Common myeloid progenitor, CD34-positive (primary cell): ENCODE results near the gene BRCA1.

ENCODE experiments used
- CTCF ChIA-PET: fragments of 350-600 bp; sonication (Branson Sonifier 250); formaldehyde crosslinking; loops from one replicate; lab custom pipeline; 2021; ENCODE audit warnings: antibody characterized with exemption; lab: Charles Lee
- POLR2A ChIA-PET: fragments of 350-600 bp; sonication (Branson Sonifier 250); formaldehyde crosslinking; loops from one replicate; lab custom pipeline; 2021; ENCODE audit warnings: antibody characterized with exemption; lab: Charles Lee
- DNase-seq, 3 donors: peaks; one replicate each; pipeline versions ENCODE4 v3.0.0 to v3.0.0-alpha.2; 2013
- H3K27ac ChIP-seq, 2 experiments: 1 replicate in 1 of 2; 2 replicates in 1 of 2; pipeline ENCODE4 v1.7.0; 2013; ENCODE audit warnings: inconsistent platforms in 2 of 2, low read length in 2 of 2, mild to moderate bottlenecking in 2 of 2, low read depth in 1 of 2, moderate library complexity in 1 of 2; ENCODE audit not compliant: severe bottlenecking in 2 of 2, insufficient read depth in 1 of 2, poor library complexity in 1 of 2
- H3K27me3 ChIP-seq, 5 experiments: replicated peaks in 2 of 5; 1 replicate in 3 of 5; 2 replicates in 2 of 5; pipeline versions ENCODE4 v1.6.1 to v1.7.0; 2013; ENCODE audit warnings: low read length in 4 of 5, mild to moderate bottlenecking in 2 of 5, moderate library complexity in 2 of 5, inconsistent platforms in 1 of 5; ENCODE audit not compliant: insufficient read depth in 5 of 5, control insufficient read depth in 4 of 5
- H3K36me3 ChIP-seq, 4 experiments: 1 replicate in 2 of 4; 2 replicates in 2 of 4; pipeline versions ENCODE4 v1.6.1 to v1.7.0; 2013; ENCODE audit warnings: low read length in 3 of 4, control low read depth in 1 of 4, mild to moderate bottlenecking in 1 of 4; ENCODE audit not compliant: control insufficient read depth in 4 of 4, insufficient read depth in 4 of 4
- H3K4me1 ChIP-seq, 4 experiments: 1 replicate in 3 of 4; 2 replicates in 1 of 4; pipeline versions ENCODE4 v1.6.1 to v1.7.1; 2013; ENCODE audit warnings: low read length in 3 of 4, mild to moderate bottlenecking in 3 of 4, control low read depth in 1 of 4, inconsistent platforms in 1 of 4, moderate library complexity in 1 of 4; ENCODE audit not compliant: control insufficient read depth in 4 of 4, insufficient read depth in 4 of 4; ENCODE audit errors: control extremely low read depth in 1 of 4
- H3K4me3 ChIP-seq, 7 experiments: 1 replicate in 4 of 7; 2 replicates in 3 of 7; pipeline versions ENCODE4 v1.5.1 to v1.7.0; 2013; ENCODE audit warnings: mild to moderate bottlenecking in 7 of 7, low read length in 6 of 7, moderate library complexity in 6 of 7, inconsistent platforms in 2 of 7, low read depth in 2 of 7, control low read depth in 1 of 7; ENCODE audit not compliant: insufficient read depth in 4 of 7, control insufficient read depth in 1 of 7; ENCODE audit errors: extremely low read depth in 1 of 7
- H3K9me3 ChIP-seq, 5 experiments: 1 replicate in 4 of 5; 2 replicates in 1 of 5; pipeline versions ENCODE4 v1.6.1 to v1.7.1; 2013; ENCODE audit warnings: low read length in 4 of 5, mild to moderate bottlenecking in 2 of 5, inconsistent platforms in 1 of 5, low read depth in 1 of 5, moderate library complexity in 1 of 5; ENCODE audit not compliant: control insufficient read depth in 4 of 5, insufficient read depth in 2 of 5; ENCODE audit errors: control extremely low read depth in 1 of 5
- WGBS: methylation state at CpG from one replicate; pipeline ENCODE4 v1.1.5; 2013; ENCODE audit not compliant: insufficient coverage; 5-methylcytosine and 5-hydroxymethylcytosine counted together

The BRCA1 gene

DNA sequence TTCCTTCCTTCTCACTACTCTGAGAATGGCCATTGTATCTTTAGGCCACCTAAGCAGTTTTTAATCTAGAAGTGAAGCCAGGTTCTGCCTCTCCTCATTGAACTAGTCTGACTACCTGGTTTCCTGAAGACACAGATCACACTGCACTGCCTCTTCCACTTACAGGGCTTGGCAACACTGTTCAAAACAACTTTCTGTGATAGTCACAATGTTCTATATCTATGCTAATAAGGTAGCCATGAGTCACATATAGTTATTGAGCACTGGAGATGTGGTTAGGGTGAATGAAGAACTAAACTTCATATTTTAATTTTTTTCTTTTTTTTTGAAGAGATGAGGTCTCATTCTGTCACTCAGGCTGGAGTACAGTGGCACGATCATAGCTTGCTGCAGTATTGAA lies 73.2 kb downstream of the BRCA1 start:
- H3K27me3 ChIP-seq = no peaks in the 10 kb centered on the region
- no CpG with 5 or more reads among the region's 1 CpG for WGBS
- no peak for DNase-seq
- no peaks in the 10 kb centered on the region for H3K4me1 ChIP-seq
- H3K9me3 ChIP-seq = no peaks in the 10 kb centered on the region
- CTCF ChIA-PET = no interaction called here
- no peak overlapping the region for H3K27ac ChIP-seq
- H3K36me3 ChIP-seq = peaks cover 6 to 61% (median 34%) of the 10 kb centered on the region in 4 experiments
- POLR2A ChIA-PET = no interaction called here
- H3K4me3 ChIP-seq = no peak overlapping the region

GRCh38 chr17:43044024-43044423 lies 81.1 kb downstream of the BRCA1 start:
- H3K9me3 ChIP-seq = no peaks in the 10 kb centered on the region
- H3K4me3 ChIP-seq = no peak overlapping the region
- no peak for DNase-seq
- H3K27me3 ChIP-seq = no peaks in the 10 kb centered on the region
- no peaks in the 10 kb centered on the region for H3K4me1 ChIP-seq
- H3K36me3 ChIP-seq = peaks cover 11 to 41% (median 13%) of the 10 kb centered on the region in 4 experiments
- ChIA-PET POLR2A (no interaction called here), CTCF (no interaction called here)
- H3K27ac ChIP-seq = no peak overlapping the region
- WGBS = 100% methylated on average over 1 of the region's 4 CpGs

DNA sequence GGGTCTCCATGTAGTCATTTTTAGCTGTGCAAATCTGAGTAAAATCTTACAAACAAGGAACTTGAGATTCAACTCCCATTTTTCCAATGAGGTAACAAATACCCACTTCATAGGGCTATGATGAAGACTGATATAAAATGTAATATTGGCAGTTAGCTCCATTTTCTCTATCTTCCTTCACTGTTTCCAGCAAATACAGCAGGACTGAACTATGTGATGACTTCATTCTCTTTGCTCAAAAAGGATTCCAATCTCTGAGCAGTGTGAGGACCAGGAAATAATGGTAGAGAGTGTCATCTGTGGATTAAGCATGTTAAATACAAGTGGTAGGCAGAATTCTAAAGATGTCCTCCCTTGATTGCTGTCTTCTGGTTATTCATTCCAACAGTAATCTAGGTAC lies 81.9 kb downstream of the BRCA1 start:
- DNase-seq = no peak
- H3K4me3 ChIP-seq = no peak overlapping the region
- ChIA-PET CTCF (interaction anchor here (0.6 to 1.5 kb wide), 2 partner anchors 20 to 31 kb away, joined by 3 to 4 read pairs; no protein-coding TSS in a partner anchor), POLR2A (interaction anchor here (0.5 to 1.2 kb wide), 2 partner anchors 45 to 415 kb away, joined by 3 read pairs; partner anchors contain the start of gene RPL27)
- H3K27me3 ChIP-seq = no peaks in the 10 kb centered on the region
- no peaks in the 10 kb centered on the region for H3K9me3 ChIP-seq
- no peak overlapping the region for H3K27ac ChIP-seq
- no peaks in the 10 kb centered on the region for H3K4me1 ChIP-seq
- peaks cover 6 to 36% (median 11%) of the 10 kb centered on the region in 4 experiments for H3K36me3 ChIP-seq

DNA sequence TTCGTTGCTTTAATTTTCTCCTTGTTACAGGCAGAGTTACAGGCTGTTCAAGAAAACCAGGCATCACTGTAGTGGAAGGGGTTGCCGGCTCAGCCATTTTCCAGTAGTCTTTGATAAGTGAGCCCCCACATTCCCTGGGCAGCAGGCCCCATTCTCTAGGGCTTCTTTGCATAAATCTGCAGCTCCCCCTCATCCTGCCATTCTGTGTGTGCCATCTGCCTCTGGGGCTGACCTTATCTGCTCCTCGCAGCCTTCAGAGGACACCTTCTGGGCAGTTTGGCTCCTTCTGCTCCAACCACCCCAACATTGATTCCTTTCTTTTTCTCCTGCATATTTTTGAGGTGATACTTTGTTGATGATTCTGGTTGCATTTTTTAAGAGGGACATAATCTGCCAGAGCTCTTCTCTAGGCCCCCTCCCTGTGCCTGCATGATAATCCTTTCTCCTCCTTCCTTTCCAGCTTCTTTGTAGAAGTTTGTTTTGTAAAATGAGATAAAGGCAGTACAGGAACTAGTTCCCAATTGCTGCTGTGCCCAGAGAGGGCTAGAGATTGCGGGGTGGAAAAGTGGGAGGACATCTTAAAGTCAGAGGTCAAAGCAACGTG lies 83.0 kb downstream of the BRCA1 start:
- no peak overlapping the region for H3K27ac ChIP-seq
- DNase-seq = peak in 1 of 3 donors; percentile 31
- no peak overlapping the region for H3K4me3 ChIP-seq
- WGBS = 98% methylated on average over 5 of the region's 5 CpGs
- ChIA-PET CTCF (interaction anchor here (0.9 to 2.1 kb wide), 4 partner anchors 11 to 442 kb away, joined by 3 to 4 read pairs (median 4); partner anchors contain the start of gene DHX8), POLR2A (interaction anchor here (1.2 kb wide), 1 partner anchor 44 kb away, joined by 3 read pairs; the partner anchor contains the start of gene RPL27)
- no peaks in the 10 kb centered on the region for H3K9me3 ChIP-seq
- no peaks in the 10 kb centered on the region for H3K27me3 ChIP-seq
- H3K36me3 ChIP-seq = peaks cover 0 to 31% (median 8%) of the 10 kb centered on the region in 4 experiments
- no peaks in the 10 kb centered on the region for H3K4me1 ChIP-seq

DNA sequence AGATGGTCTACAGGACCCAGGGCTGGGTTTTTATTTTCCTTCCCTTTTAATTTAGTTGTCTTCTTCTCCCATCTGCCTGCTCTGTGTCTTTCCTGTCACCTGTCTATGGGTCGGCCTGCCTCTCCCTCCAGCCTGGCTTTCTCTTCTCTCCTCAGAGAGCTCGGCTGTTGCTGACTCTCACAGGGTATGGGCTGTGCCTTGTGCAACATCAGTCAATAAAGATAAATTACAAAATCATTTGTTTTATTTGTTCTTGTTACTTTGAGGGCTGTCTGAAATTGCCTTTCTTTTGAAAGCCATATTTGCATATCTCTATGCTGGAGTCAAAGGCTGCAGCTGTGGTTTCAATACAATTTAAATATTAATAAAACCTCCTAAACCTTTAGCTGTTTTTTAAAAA lies 84.5 kb downstream of the BRCA1 start:
- POLR2A ChIA-PET = no interaction called here
- Histone ChIP-seq H3K27me3 (no peaks in the 10 kb centered on the region), H3K9me3 (no peaks in the 10 kb centered on the region), H3K4me3 (no peak overlapping the region), H3K27ac (no peak overlapping the region), H3K4me1 (no peaks in the 10 kb centered on the region), H3K36me3 (peaks cover 0 to 28% (median 5%) of the 10 kb centered on the region in 4 experiments)
- DNase-seq = no peak
- CTCF ChIA-PET = interaction anchor here (2.1 kb wide), 1 partner anchor 9 kb away, joined by 4 read pairs; no protein-coding TSS in a partner anchor
- WGBS = no CpG with 5 or more reads among the region's 2 CpGs

DNA sequence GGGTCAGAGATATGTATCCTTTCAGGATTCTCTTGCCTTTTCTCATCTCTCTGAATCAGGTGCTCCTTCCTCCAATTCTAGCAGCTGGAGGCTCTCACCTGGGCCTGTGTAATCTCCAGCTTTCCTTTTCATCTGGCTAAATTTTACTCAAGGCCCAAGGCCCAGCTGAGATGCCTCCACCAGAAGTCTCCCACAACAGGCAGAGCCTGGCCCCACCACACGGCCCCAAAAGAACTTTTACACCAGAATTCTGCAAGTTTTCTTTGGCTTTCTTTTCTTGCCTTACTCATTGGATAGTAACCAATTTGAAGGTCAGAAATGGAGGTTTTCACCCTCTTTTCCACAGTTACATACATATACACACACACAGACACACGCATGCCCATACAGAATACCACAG lies 85.5 kb downstream of the BRCA1 start:
- POLR2A ChIA-PET = no interaction called here

GRCh38 chr17:43034894-43035293 lies 90.3 kb downstream of the BRCA1 start:
- ChIA-PET POLR2A (no interaction called here), CTCF (no interaction called here)
- Histone ChIP-seq H3K27ac (no peak overlapping the region), H3K9me3 (no peaks in the 10 kb centered on the region), H3K4me3 (no peak overlapping the region), H3K36me3 (peaks cover 0 to 3% (median 0%) of the 10 kb centered on the region in 4 experiments), H3K27me3 (no peaks in the 10 kb centered on the region), H3K4me1 (no peaks in the 10 kb centered on the region)
- no peak for DNase-seq
- WGBS = 100% methylated on average over 3 of the region's 3 CpGs

More for the DNA sequence above, 85.5 kb downstream of the BRCA1 start:
- Histone ChIP-seq H3K27me3 (no peaks in the 10 kb centered on the region), H3K9me3 (no peaks in the 10 kb centered on the region), H3K27ac (no peak overlapping the region), H3K4me1 (no peaks in the 10 kb centered on the region), H3K36me3 (peaks cover 3 to 20% (median 5%) of the 10 kb centered on the region in 4 experiments), H3K4me3 (no peak overlapping the region)
- WGBS = no CpG with 5 or more reads among the region's 2 CpGs
- DNase-seq = no peak
- CTCF ChIA-PET = interaction anchor here (1.3 to 2.1 kb wide), 2 partner anchors 8 to 15 kb away, joined by 4 read pairs; no protein-coding TSS in a partner anchor
